GM19023 (cell line): Measurements from ENCODE around the gene IFNA8.
"Not testable (repeated sequence)": the region's sequence is repeated elsewhere in the genome, so short reads cannot be mapped to it uniquely, and the experiment has no call there.

Experiments
- ATAC-seq: cut with Tn5 transposase; IDR thresholded peaks from one replicate; pipeline ENCODE4 v1.9.1; 2021; ENCODE audit warnings: mild to moderate bottlenecking, moderate library complexity; ENCODE audit not compliant: unreplicated experiment

IFNA8 gene

DNA sequence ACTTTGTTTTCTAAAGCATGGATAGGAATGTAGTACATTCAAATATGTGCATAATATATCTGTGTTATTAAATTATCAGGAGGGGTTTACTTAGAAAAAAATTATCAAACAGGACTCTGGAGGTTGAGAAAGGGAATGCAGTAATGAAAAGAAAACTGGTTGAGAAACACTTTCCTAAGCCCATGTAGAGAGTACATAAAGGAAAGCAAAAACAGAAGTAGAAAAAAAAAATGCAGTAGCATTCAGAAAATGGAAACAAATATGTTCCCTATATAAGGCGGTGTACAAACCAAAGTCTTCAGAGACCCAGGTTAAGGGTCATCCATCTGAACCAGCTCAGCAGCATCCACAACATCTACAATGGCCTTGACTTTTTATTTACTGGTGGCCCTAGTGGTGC, at the start of gene IFNA8:
TSS of gene IFNA8 (plus strand) at position 301 of the 400 bp plus-strand sequence. CDS start at position 361, 60 bp downstream.
- ATAC-seq: no peak

DNA sequence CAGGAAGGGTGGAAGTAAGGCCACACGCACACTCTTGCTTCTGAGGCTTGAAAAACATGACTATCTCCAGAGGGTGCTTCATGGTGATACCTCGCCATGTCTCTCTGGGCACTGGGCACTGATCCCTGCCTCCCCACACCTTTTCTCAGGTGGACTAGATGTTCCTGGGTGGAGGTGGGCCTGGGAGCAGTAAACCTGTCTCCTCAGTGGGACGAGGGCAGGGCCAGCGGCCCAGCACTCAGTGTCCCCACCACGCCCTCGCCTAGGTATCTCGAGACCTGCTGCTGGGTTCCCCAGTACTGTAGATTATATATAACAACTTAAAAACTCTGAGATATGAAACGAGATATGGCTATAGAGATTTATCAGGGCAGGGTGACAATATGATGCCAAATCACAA, 46.6 kb upstream of the IFNA8 start:
- ATAC-seq: no peak

DNA sequence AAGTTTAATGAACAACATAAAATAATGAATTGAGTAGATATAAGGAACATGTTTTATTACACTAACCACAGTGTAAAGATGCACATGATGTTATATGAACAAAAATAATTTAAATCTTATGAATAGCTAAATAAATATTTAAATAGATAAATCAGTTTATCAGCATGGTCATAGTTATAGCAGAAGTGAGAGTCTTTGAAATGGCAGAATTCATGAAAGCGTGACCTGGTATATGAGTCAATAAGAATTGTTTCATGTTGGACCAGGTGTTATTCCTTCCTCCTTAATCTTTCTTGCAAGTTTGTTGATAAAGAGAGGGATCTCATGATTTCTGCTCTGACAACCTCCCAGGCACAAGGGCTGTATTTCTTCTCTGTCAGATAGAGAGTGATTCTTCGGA, 41.7 kb upstream of the IFNA8 start:
- peak; percentile 57 for ATAC-seq

DNA sequence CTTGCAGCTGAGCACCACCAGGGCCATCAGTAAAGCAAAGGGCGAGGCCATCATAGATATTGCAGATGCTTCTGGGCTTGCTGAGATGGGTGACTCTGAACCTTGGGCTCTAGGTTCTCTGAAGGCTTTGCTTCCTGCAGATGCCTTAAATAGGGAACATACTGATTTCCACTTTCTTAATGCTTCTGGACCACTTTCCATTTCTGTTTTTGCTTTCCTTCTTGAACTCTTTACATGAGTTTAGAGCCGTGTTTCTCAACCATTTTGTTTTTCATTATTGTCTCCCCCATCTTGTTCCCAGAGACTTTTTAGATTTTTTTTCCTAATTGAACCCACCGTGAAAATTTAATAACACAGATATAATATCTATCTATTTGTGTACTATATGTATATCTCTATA, 41.0 kb upstream of the IFNA8 start, which contains the start of gene IFNA13:
TSS of gene IFNA13 (minus strand) at position 101 of the 400 bp plus-strand sequence. CDS start at position 54, 47 bp downstream.
- no peak for ATAC-seq

DNA sequence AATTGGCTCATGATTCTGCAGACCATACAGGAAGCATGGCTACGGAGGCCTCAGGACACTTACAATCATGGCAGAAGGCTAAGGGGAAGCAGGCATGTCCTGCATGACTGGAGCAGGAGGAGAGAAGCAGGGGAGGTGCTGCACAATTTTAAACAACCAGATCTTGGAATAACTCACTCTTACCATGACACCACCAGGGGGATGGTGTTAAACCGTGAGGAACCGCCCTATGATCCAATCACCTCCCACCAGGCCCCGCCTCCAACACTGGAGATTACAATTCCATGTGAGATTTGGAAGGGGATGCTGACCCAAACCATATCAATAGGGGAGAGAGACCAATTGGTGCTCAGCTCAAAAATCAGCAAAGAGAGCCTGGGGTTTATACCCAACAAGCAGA, 37.5 kb upstream of the IFNA8 start:
- not testable (repeated sequence) for ATAC-seq

DNA sequence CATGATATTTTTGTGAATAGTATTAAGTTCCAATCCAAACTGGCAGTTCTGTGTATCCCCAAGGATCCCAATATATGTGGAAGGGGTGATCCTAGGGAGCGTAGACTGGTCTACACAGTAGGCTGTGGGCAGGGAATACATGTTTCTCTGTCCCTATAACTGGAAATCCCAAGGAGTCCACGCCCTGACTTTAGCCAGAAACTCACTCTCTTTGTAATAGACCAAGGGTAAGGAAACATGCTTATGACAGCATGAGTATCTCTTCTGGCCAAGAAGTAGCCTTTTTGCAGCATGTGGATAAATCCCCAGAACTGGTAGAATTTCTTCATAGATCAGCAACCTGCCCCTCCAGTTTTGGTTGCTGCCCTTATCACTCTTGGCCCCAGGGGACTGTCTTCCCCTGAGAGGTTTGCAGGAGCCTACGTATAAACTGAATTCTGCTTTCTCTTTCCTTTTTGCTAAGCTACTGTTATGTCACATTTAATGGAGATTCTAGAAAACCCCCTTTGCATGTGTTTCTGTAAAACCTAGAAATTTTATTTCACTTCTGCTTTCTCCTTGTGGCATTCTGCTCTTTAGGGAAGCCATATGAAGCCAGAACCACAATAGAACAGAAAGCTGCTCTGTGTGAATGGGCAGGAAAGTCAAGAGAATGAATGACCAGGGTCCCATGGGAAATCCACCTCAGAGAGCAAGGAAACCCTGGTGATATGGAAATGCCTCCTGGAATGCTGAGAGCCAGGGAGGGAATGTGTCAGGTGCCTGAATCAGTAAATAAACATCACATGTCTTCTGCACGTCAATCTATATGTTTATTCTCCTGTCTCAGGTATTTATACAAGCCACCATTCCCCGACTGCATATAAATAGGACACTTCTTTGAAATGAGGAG, 27.2 kb upstream of the IFNA8 start:
- peak; percentile 98 for ATAC-seq

DNA sequence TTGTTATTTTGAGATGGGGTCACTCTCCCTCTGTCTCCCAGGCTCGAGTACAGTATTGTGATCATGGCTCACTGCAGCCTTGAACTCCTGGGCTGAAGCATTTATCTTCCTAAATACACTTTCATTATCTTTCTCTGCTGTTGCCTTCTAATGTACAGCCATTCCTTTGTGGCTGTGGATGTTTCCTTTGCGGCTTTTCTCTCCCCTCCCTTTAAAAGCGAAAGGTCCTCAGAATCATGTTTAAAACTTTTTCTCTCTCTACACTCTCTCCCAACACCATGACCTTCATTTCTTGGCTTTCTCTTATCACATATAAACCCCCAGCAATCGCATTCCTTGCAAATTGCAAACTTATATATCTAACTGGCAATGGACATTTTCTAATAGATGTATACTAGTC, 25.3 kb upstream of the IFNA8 start:
- ATAC-seq: no peak

DNA sequence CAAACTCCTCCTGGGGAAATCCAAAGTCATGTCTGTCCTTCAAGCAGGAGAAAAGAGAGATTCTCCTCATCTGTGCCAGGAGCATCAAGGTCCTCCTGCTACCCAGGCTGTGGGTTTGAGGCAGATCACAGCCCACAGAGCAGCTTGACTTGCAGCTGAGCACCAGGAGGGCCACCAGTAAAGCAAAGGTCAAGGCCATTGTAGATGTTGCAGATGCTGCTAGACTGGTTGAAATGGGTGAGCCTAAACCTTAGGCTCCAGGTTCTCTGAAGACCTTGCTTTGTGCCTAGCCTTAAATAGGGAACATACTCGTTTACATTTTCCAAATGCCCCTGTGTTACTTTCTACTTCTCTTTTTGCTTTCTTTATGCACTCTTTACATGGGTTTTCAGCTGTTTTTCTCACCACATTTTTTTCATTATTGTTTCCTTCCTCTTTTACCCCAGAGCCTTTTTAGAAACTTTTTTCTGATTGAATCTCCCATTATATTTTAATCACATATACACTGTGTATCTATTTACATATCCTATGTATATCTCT, 23.7 kb upstream of the IFNA8 start, which contains the start of gene IFNA2:
TSS of gene IFNA2 (minus strand) at position 268 of the 540 bp plus-strand sequence. CDS start at position 199, 69 bp downstream.
- ATAC-seq: no peak

DNA sequence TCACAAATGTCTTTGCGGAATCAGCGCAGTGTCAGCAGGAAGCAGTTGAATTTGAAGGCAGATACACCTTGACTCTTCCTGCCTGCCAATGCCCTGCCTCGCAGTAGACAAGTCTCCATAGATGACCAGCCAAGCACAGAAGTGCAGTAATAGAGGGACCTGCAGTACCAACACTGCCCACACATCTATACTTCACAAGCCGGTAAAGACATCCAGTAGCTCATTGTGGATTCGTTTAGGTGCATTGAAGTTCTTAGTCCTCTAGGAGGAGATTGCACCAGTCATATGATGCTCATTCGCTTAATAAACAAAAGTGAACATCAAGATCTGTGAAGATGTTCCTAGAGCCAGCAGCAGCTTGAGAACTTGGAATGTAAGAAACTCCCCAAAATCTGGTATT, 16.6 kb upstream of the IFNA8 start:
- ATAC-seq: peak; percentile 71

DNA sequence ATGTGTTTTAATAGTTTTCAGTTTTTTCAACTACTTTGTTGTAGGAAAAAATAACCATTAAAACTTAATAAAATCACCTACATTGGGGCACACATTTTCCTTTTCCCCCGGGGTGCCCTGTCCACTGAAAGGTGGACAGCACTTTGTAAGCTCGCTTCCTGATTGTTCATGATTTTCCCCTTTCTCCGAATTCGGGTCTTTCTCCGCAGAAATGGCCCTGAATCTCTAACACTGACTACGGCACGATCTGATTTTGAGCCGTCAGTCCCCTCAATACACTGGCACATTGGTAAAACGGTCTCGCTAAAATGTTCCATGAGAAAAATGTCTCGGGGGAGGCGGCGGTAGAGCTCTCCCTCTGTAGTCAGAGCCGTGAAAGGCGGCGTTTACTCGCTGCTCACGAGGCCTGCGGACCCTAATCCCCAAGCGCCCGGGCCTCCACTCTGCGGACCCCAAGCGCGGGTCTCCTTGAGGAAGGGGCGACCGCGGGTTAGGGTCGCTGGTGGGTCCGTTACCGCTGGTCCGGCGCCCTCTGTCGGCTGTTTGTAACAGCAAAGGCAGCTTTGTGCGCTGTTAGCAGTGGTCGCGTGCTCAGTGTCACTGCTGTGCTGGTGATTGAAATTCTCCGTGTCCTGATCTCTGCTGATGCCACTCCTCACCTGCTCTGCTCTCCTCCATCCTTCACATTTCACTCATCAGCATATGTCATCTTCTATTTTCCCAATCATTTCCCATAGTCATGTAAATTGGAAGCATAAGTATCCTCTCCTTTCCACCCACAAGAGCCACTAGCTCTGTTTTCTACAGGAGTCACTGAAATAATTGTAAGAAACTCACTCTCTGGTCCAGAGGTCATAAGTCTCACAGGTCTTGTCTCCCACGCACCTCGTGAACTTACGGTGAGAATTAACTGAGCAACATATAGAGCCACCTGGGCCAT, 12.9 kb upstream of the IFNA8 start:
- peak; percentile 75 for ATAC-seq

DNA sequence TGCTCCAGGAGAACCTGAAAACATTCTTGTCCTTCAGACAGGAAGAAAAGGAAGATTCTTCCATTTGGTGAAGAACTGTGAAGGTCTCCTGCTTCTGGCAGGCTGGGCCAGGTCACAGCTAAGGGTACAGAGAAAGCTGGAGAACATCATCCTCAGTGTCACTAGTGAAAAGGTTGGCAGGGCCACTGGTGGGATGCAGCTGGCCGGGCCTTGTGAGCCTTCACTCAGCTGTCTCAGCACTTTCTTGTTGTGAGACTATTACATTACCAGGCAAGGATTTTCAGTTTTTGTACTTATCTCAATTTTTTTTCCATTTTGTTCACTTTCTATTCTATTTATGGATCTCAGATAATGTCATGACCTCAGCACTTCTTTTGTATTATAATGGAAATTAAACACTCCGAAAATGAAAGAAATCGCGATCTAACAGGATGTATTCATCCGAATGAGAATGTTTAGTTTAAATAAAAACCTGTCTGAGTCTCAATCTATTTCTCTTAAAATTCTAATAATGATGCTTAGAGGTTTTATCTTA, 9.9 kb upstream of the IFNA8 start:
- ATAC-seq: no peak

DNA sequence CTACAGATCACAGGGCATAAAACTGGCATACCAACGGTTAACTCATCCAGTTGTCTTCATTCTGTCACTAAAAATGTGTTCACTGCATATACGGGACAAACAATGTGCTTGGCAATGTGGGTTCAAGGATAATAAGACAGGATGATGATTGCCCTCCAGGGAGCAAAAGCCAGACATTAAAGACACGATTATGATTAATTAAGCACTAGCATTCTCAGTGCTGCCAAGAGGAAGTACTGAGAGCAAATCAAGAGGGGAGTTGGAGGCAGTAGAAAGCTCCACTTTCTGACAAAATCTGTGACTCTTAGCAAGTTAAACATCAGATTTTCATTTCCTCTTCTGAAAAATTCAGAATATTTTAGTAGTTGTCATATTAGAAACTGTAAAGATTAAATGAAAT, 9.0 kb upstream of the IFNA8 start:
- no peak for ATAC-seq

DNA sequence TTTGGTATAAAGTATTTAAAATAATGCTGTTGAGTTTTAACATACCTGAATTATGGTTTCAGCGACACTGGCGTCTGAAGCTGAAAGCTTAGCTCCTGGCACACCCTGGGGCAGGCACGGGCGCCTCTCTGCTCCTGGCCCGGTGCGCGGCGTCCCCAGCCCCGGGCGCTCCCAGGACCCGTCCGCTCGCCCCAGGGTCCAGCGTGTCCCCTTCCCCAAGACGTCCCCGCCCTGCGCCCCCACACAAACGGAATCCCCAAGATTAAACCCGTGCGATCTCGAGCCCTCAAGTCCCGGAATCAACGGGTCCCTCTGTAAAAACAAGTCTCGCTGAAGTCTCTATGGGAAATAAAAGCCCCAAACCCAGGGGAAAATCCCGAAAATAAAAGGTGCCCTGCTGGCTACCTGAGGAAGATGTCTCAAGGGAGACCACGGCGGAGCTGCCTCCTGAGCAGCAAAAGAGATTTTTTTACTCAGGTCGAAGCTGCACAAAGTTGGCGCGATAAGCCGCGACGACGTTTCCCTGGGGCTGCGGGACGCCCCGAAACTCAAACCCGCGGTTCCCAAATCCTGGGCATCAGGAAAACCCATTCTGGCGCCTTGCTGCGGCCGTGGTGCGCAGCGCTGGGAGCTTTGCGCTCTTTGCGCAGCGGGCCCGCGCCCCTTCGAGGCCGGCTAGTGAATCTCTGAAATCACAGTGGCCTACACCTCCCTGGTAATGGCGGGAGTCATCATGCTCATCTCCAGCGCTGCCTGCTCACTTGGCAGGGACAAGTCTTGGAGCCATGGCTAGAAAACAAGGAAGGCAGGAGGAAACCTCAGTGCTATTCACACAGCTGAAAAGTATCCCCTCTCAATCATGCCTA, 6.3 kb upstream of the IFNA8 start:
- ATAC-seq: no peak

DNA sequence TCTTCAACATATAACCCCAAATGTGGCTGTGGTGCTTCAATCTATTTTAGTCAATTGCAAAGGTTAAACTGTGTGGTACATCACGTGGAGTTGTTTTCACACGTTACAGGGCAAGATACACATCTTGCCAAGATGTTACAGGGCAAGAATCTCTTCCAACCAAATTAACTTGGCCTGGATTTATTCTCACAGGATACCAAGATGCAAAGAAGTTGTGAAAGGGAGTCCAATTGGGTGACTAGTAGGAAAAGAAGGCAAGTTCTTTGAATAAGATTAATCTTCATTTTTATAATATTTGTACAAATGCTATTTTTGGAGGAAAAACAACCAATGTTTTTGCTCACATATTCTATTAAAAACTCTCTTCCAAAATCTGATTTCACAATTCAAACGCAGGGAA, 4.8 kb upstream of the IFNA8 start:
- ATAC-seq: no peak

DNA sequence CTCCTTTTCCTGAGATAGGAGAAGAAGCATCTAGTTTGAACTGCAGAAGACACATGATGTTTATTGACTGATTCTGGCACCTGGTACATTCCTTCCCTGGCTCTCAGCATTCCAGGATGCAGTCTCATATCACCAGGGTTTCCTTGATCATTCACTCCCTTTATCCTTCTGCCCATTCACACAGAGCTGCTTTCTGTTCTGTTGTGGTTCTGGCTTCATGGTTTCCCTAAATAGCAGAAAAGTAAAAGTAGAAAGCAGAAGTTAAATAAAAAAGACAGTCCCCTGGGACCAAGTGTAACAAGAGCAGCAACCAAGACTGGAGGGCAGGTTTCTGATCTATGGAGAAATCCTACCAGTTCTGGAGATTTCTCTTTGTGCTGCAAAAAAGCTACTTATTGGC, 3.2 kb downstream of the IFNA8 start:
- ATAC-seq: no peak

DNA sequence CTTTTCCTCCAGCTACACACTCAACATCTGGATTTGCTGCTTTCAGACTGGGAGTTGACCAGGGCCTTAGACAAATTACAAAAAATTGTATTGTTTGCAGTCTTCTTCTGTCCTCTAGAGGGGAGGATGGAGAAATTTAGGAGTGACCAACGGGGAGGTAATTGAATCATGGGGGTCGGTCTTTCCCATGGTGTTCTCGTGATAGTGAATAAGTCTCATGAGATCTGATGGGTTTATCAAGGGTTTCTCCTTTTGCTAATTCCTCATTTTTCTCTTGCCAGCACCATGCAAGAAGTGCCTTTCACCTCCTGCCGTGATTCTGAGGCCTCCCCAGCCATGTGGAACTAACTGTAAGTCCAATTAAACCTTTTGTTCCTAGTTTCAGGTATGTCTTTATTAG, 4.2 kb downstream of the IFNA8 start:
- ATAC-seq: no peak

DNA sequence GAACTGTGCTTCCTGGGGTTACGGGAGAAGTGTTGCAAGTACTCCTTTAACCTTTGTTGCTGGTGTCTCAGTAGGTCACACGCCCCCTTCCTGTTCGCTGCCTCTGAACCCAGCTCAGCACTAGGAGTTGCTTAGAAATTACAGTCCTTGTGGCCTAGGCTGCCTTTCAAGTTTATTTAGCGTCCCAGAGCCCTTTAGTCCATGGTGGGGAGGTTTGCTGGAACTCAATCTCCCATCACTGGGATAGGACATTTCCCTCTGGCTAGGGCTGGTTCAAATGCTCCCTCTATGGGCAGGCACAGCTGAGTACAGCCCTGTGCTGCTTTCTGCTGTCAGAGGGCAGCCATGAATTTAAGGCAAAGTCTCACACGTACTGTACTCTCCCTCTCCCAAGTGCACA, 4.7 kb downstream of the IFNA8 start:
- ATAC-seq: no peak

DNA sequence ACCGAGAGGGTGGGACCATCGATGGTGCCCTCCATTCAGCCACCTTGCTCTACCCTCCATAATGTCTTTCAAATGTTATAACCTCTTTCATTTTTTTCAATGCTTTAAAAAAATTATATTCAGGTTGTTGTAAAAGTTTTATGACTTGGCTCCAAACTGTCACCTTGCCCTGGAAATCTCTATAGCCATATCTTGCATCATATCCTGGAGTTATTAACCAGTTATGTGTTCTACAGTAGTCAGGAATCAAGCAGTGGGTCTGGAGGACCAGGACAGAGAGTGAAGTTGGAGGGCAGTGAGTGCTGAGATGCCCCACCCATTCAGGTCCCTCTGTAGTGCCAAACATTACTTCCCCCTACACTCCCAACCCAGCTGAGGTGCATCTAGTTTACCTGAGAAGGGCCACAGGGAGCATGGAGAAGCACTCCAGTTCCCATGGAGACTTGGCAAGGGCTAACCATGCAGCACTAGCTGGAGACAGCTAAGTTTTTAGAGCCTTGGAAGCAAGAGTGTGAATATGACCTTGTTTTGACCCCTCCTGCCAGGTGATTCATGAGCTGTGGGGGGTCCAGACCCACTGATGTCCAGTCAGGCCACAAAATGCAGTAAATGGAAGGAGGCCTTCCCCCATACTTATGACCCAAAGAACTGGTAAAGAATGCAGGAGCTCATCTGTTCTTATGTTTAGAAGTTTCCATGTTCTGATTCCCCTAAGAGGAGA, 5.5 kb downstream of the IFNA8 start:
- ATAC-seq: no peak
